H1 (cell line): ENCODE results near the gene SKIL. TPM values are rescaled to one million over a fixed set of nuclear protein-coding genes. Genes with fewer than 3 reads are reported as not detected.

ENCODE experiments used
- CBX5 ChIP-seq: fragments of 300-800, 300-1000 bp; sonication (generic); IDR thresholded peaks from 2 replicates; pipeline ENCODE4 v1.7.1; 2016; ENCODE audit warnings: antibody characterized with exemption, low read length, low read depth
- CEBPB ChIP-seq: IDR thresholded peaks from 2 replicates; pipeline ENCODE4 v1.6.1; 2012; ENCODE audit warnings: low read depth, low read length
- FOSL1 ChIP-seq: IDR thresholded peaks from 2 replicates; pipeline ENCODE4 v1.6.1; 2011; ENCODE audit warnings: mild to moderate bottlenecking, low read depth, low read length, moderate library complexity; ENCODE audit not compliant: insufficient read depth
- GABPA ChIP-seq: IDR thresholded peaks from 2 replicates; pipeline ENCODE4 v1.6.1; 2011; ENCODE audit warnings: mild to moderate bottlenecking, low read length, moderate library complexity, borderline replicate concordance; ENCODE audit not compliant: insufficient read depth
- GTF2F1 ChIP-seq: IDR thresholded peaks from 2 replicates; pipeline ENCODE4 v1.6.1; 2012; ENCODE audit warnings: low read depth, low read length, improper control_type of control experiment, borderline replicate concordance
- JUND ChIP-seq: IDR thresholded peaks from 2 replicates; pipeline ENCODE4 v1.6.1; 2011; ENCODE audit warnings: mild to moderate bottlenecking, improper control_type of control experiment, low read length
- SP2 ChIP-seq: IDR thresholded peaks from 2 replicates; pipeline ENCODE4 v1.6.1; 2012; ENCODE audit warnings: mild to moderate bottlenecking, low read length, inconsistent platforms
- TCF12 ChIP-seq: IDR thresholded peaks from 2 replicates; pipeline ENCODE4 v1.6.1; 2011; ENCODE audit warnings: low read depth, mild to moderate bottlenecking, low read length
- TEAD4 ChIP-seq: IDR thresholded peaks from 2 replicates; pipeline ENCODE4 v1.6.1; 2012; ENCODE audit warnings: low read depth, low read length, inconsistent platforms, mixed read lengths
- polyA plus RNA-seq, 7 experiments: library from polyadenylated mRNA; depleted of rRNA in 3 of 7; stranded (reverse) in 5 of 7; unstranded in 2 of 7; fragments of >200 nt in 5 of 7; fragments of 200-250 nt in 2 of 7; gene quantifications; 1 replicate in 5 of 7; 2 replicates in 1 of 7; 4 replicates in 1 of 7; pipeline versions ENCODE4 v1.2.1 to v1.2.3, GENCODE V29; 2011 to 2013; ENCODE audit warnings: missing spikeins in 2 of 7, mixed read lengths in 2 of 7
- total RNA-seq: library from RNA; stranded (reverse); fragmentation: NEBNext Ultra II Directional; extraction: Animal tissue kit (Norgen Biotek cat#: 25700); gene quantifications from 2 replicates; pipeline ENCODE4 v1.2.1, GENCODE V29; 2021
- TF ChIP-seq, protein P1 (sequence below): fragments of 300-600 bp; sonication (generic); IDR thresholded peaks from 2 replicates; pipeline ENCODE4 v1.7.1; 2012; ENCODE audit warnings: low read length, moderate library complexity, mild to moderate bottlenecking, inconsistent platforms; ENCODE audit not compliant: insufficient replicate concordance
- TF ChIP-seq, protein P2 (sequence below): IDR thresholded peaks from 2 replicates; pipeline ENCODE4 v1.6.1; 2011; ENCODE audit warnings: low read depth, mild to moderate bottlenecking, low read length; ENCODE audit not compliant: insufficient read depth

SKIL gene
- total and polyA plus RNA-seq, 2 of the 8 experiments (the other 6 are each of a cell fraction or from before 2014, with no cell fraction given), result 13.2 to 277 TPM

DNA sequence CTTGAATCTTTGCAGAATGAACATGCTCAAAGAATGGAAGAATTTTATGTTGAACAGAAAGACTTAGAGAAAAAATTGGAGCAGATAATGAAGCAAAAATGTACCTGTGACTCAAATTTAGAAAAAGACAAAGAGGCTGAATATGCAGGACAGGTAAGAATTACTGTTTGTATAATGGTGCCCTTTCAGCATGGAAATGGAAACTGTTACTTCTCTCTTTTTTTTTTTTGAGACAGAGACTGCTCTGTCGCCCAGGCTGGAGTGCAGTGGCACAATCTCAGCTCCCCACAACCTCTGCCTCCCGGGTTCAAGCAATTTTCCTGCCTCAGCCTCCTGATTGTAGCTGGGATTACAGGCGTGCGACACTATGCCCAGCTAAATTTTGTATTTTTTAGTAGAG is 33.6 kb downstream of the SKIL start (continued):
- TF ChIP-seq, protein P1, sequence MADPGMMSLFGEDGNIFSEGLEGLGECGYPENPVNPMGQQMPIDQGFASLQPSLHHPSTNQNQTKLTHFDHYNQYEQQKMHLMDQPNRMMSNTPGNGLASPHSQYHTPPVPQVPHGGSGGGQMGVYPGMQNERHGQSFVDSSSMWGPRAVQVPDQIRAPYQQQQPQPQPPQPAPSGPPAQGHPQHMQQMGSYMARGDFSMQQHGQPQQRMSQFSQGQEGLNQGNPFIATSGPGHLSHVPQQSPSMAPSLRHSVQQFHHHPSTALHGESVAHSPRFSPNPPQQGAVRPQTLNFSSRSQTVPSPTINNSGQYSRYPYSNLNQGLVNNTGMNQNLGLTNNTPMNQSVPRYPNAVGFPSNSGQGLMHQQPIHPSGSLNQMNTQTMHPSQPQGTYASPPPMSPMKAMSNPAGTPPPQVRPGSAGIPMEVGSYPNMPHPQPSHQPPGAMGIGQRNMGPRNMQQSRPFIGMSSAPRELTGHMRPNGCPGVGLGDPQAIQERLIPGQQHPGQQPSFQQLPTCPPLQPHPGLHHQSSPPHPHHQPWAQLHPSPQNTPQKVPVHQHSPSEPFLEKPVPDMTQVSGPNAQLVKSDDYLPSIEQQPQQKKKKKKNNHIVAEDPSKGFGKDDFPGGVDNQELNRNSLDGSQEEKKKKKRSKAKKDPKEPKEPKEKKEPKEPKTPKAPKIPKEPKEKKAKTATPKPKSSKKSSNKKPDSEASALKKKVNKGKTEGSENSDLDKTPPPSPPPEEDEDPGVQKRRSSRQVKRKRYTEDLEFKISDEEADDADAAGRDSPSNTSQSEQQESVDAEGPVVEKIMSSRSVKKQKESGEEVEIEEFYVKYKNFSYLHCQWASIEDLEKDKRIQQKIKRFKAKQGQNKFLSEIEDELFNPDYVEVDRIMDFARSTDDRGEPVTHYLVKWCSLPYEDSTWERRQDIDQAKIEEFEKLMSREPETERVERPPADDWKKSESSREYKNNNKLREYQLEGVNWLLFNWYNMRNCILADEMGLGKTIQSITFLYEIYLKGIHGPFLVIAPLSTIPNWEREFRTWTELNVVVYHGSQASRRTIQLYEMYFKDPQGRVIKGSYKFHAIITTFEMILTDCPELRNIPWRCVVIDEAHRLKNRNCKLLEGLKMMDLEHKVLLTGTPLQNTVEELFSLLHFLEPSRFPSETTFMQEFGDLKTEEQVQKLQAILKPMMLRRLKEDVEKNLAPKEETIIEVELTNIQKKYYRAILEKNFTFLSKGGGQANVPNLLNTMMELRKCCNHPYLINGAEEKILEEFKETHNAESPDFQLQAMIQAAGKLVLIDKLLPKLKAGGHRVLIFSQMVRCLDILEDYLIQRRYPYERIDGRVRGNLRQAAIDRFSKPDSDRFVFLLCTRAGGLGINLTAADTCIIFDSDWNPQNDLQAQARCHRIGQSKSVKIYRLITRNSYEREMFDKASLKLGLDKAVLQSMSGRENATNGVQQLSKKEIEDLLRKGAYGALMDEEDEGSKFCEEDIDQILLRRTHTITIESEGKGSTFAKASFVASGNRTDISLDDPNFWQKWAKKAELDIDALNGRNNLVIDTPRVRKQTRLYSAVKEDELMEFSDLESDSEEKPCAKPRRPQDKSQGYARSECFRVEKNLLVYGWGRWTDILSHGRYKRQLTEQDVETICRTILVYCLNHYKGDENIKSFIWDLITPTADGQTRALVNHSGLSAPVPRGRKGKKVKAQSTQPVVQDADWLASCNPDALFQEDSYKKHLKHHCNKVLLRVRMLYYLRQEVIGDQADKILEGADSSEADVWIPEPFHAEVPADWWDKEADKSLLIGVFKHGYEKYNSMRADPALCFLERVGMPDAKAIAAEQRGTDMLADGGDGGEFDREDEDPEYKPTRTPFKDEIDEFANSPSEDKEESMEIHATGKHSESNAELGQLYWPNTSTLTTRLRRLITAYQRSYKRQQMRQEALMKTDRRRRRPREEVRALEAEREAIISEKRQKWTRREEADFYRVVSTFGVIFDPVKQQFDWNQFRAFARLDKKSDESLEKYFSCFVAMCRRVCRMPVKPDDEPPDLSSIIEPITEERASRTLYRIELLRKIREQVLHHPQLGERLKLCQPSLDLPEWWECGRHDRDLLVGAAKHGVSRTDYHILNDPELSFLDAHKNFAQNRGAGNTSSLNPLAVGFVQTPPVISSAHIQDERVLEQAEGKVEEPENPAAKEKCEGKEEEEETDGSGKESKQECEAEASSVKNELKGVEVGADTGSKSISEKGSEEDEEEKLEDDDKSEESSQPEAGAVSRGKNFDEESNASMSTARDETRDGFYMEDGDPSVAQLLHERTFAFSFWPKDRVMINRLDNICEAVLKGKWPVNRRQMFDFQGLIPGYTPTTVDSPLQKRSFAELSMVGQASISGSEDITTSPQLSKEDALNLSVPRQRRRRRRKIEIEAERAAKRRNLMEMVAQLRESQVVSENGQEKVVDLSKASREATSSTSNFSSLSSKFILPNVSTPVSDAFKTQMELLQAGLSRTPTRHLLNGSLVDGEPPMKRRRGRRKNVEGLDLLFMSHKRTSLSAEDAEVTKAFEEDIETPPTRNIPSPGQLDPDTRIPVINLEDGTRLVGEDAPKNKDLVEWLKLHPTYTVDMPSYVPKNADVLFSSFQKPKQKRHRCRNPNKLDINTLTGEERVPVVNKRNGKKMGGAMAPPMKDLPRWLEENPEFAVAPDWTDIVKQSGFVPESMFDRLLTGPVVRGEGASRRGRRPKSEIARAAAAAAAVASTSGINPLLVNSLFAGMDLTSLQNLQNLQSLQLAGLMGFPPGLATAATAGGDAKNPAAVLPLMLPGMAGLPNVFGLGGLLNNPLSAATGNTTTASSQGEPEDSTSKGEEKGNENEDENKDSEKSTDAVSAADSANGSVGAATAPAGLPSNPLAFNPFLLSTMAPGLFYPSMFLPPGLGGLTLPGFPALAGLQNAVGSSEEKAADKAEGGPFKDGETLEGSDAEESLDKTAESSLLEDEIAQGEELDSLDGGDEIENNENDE, result no peak
- TF ChIP-seq TCF12, result no peak
- no peak for TF ChIP-seq CBX5
- TF ChIP-seq, protein P2, sequence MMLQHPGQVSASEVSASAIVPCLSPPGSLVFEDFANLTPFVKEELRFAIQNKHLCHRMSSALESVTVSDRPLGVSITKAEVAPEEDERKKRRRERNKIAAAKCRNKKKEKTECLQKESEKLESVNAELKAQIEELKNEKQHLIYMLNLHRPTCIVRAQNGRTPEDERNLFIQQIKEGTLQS, result no peak
- TF ChIP-seq TEAD4, result no peak
- no peak for TF ChIP-seq FOSL1
- no peak for TF ChIP-seq GABPA
- TF ChIP-seq GTF2F1, result no peak
- TF ChIP-seq SP2, result no peak
- TF ChIP-seq CEBPB, result no peak
- TF ChIP-seq JUND, result no peak
